ENCODE data around the gene PTPRO.

- TF ChIP-seq CTCF (IDR thresholded peaks at IDR 0.05; ENCODE audit: insufficient read depth, low read length, poor library complexity, severe bottlenecking) = peak; percentile 56
- no peak for TF ChIP-seq EZH2phosphoT487 (conservative IDR thresholded peaks at IDR 0.05; ENCODE audit: low read length)
These were observed 200.4 kb downstream of the PTPRO start for GRCh38 chr12:15522574-15523187.
